ENCODE measurements around the gene SMIM14. TPM values are rescaled to one million over a fixed set of nuclear protein-coding genes. Genes with fewer than 3 reads are reported as not detected.

The SMIM14 gene
- total RNA-seq, 1 donor from 2014 or later = 32.1 TPM

GRCh38 chr4:39668887-39669286 is 30.2 kb upstream of the SMIM14 start:
- TF ChIP-seq, protein P1, sequence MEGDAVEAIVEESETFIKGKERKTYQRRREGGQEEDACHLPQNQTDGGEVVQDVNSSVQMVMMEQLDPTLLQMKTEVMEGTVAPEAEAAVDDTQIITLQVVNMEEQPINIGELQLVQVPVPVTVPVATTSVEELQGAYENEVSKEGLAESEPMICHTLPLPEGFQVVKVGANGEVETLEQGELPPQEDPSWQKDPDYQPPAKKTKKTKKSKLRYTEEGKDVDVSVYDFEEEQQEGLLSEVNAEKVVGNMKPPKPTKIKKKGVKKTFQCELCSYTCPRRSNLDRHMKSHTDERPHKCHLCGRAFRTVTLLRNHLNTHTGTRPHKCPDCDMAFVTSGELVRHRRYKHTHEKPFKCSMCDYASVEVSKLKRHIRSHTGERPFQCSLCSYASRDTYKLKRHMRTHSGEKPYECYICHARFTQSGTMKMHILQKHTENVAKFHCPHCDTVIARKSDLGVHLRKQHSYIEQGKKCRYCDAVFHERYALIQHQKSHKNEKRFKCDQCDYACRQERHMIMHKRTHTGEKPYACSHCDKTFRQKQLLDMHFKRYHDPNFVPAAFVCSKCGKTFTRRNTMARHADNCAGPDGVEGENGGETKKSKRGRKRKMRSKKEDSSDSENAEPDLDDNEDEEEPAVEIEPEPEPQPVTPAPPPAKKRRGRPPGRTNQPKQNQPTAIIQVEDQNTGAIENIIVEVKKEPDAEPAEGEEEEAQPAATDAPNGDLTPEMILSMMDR (conservative IDR thresholded peaks at IDR 0.05) = no peak
- Mint-ChIP-seq H3K4me1 (ENCODE audit: unreplicated experiment) (peaks cover 7% of the 10 kb centered on the region), H3K9me3 (no peaks in the 10 kb centered on the region), H3K27ac (no peak overlapping the region), H3K27me3 (no peaks in the 10 kb centered on the region), H3K36me3 (no peaks in the 10 kb centered on the region), H3K4me3 (no peak overlapping the region)
- no peak for DNase-seq (ENCODE audit: extremely low spot score, unreplicated experiment)

GRCh38 chr4:39667706-39668105 is 29.0 kb upstream of the SMIM14 start:
- H3K27me3 Mint-ChIP-seq = no peaks in the 10 kb centered on the region
- peaks cover 7% of the 10 kb centered on the region for H3K4me1 Mint-ChIP-seq (ENCODE audit: unreplicated experiment)
- no peak overlapping the region for H3K4me3 Mint-ChIP-seq
- no peaks in the 10 kb centered on the region for H3K9me3 Mint-ChIP-seq
- no peak overlapping the region for H3K27ac Mint-ChIP-seq
- TF ChIP-seq, protein P1 (conservative IDR thresholded peaks at IDR 0.05) = no peak
- H3K36me3 Mint-ChIP-seq = no peaks in the 10 kb centered on the region
- no peak for DNase-seq (ENCODE audit: extremely low spot score, unreplicated experiment)

DNA sequence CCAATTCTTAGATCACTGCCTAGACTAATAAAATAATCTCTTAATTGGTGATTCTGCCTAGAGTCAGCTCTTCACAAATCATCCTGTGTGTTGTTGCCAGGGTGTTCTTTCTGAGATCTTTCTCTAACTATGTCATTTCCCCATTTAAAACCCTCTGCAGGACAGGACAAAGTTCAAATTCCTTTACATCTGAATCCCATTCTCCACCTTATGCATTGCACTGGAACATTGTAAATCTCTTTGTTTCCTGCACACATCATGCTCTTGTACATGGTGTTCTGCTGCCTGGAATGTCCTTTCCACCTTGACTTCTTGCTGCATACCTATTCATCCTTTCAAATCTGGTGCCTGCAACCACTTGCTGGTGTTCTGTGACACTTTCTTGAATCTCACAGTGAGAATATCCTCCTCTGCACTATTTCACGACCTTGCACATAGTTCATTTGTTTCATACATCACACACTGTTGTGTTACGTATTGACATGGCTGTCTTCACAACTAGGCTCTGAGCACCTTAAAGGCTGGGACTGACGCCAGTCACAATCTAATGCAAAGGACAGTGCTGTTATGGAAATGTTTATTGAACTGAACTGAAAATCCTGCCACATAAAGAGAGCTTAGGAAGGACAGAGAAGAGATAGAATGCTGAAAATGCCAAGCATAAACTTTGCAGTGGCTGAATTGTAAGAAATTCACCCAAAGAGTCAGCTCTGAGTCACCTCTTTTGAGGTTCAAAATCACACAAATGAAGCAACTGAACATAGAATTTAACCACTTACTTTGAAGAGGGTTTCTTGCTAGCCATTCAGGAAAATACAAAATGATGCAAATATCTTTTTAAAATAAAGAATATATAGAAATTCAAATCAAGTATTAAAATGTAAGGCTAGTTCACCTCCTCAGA is 26.4 kb upstream of the SMIM14 start:
- no peaks in the 10 kb centered on the region for H3K27me3 Mint-ChIP-seq
- H3K27ac Mint-ChIP-seq = no peak overlapping the region
- no peak overlapping the region for H3K4me3 Mint-ChIP-seq
- no peak for DNase-seq (ENCODE audit: extremely low spot score, unreplicated experiment)
- TF ChIP-seq, protein P1 (conservative IDR thresholded peaks at IDR 0.05) = no peak
- no peaks in the 10 kb centered on the region for H3K9me3 Mint-ChIP-seq
- H3K4me1 Mint-ChIP-seq (ENCODE audit: unreplicated experiment) = peaks cover 7% of the 10 kb centered on the region
- H3K36me3 Mint-ChIP-seq = no peaks in the 10 kb centered on the region

DNA sequence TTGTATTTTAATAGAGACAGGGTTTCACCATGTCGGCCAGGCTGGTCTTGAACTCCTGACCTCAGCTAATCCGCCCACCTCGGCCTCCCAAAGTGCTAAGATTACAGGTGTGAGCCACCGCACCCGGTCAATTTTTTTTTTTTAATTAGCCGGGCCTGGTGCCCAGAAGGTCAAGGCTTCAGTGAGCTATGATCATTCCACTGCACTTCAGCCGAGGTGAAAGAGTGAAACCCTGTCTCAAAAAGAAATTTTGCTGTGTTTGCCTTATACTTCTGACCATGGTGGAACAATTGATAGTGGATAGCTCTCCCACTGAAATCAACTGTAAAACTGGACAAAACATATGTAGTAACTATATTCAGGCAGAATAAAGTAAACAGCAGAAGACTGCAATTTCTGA is 24.0 kb upstream of the SMIM14 start:
- H3K27me3 Mint-ChIP-seq = no peaks in the 10 kb centered on the region
- no peaks in the 10 kb centered on the region for H3K36me3 Mint-ChIP-seq
- TF ChIP-seq, protein P1 (conservative IDR thresholded peaks at IDR 0.05) = no peak

DNA sequence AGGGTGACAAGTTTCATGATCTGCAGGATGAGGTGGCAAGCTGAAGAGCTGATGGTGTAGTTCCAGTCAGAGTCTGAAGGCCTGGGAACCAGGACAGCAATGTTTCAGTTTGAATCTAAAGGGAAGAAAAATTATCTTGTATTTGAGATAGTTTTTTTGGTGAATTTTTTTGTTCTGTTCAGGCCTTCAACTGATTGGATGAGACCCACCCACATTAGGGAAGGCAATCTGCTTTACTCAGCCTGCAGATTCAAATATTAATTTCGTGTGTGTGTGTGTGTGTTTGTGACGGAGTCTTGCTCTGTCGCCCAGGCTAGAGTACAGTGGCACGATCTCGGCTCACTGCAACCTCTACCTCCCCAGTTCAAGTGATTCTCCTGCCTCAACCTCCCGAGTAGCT is 22.1 kb upstream of the SMIM14 start:
- H3K4me1 Mint-ChIP-seq (ENCODE audit: unreplicated experiment) = peaks cover 7% of the 10 kb centered on the region
- TF ChIP-seq, protein P1 (conservative IDR thresholded peaks at IDR 0.05) = no peak
- no peak overlapping the region for H3K4me3 Mint-ChIP-seq
- no peaks in the 10 kb centered on the region for H3K27me3 Mint-ChIP-seq
- no peaks in the 10 kb centered on the region for H3K36me3 Mint-ChIP-seq
- no peak overlapping the region for H3K27ac Mint-ChIP-seq
- no peak for DNase-seq (ENCODE audit: extremely low spot score, unreplicated experiment)
- no peaks in the 10 kb centered on the region for H3K9me3 Mint-ChIP-seq

More for the DNA sequence above, 24.0 kb upstream of the SMIM14 start:
- Mint-ChIP-seq H3K4me1 (ENCODE audit: unreplicated experiment) (peaks cover 7% of the 10 kb centered on the region), H3K4me3 (no peak overlapping the region), H3K9me3 (no peaks in the 10 kb centered on the region), H3K27ac (no peak overlapping the region)
- no peak for DNase-seq (ENCODE audit: extremely low spot score, unreplicated experiment)
